HL-60 (cell line): ENCODE data around the gene ULBP1.

Source experiments
- DNase-seq, 2 experiments: peaks; one replicate each; pipeline ENCODE4 v3.0.0-alpha.2; 2010 to 2020; ENCODE audit warnings: low read depth in 1 of 2, low spot score in 1 of 2
- H3K27ac ChIP-seq: fragments of 250-450 bp; sonication (Bioruptor Pico); replicated peaks from 2 replicates; pipeline ENCODE4 v1.5.1; 2020; ENCODE audit warnings: mild to moderate bottlenecking, moderate library complexity
- H3K27me3 ChIP-seq: fragments of 250-450 bp; sonication (Bioruptor Pico); 2 replicates; pipeline ENCODE4 v1.5.1; 2021; ENCODE audit warnings: mild to moderate bottlenecking, moderate library complexity; ENCODE audit not compliant: insufficient read depth, poor library complexity, severe bottlenecking
- H3K4me3 ChIP-seq: replicated peaks from 2 replicates; pipeline ENCODE4 v1.5.1; 2011; ENCODE audit warnings: mild to moderate bottlenecking, control low read depth, low read length; ENCODE audit not compliant: insufficient read depth
- CTCF ChIP-seq: IDR thresholded peaks from one replicate; pipeline ENCODE4 v1.5.1; 2011; ENCODE audit warnings: low read length, control low read depth, inconsistent platforms; ENCODE audit not compliant: insufficient read depth
- GABPA ChIP-seq: IDR thresholded peaks from 2 replicates; pipeline ENCODE4 v1.6.1; 2012; ENCODE audit warnings: low read depth
- POLR2AphosphoS5 ChIP-seq: IDR thresholded peaks from 2 replicates; pipeline ENCODE4 v1.6.1; 2012; ENCODE audit warnings: low read depth
- REST ChIP-seq: IDR thresholded peaks from 2 replicates; pipeline ENCODE4 v1.6.1; 2012; ENCODE audit warnings: low read depth; ENCODE audit not compliant: insufficient replicate concordance
- SPI1 ChIP-seq: IDR thresholded peaks from 2 replicates; pipeline ENCODE4 v1.6.1; 2012; ENCODE audit warnings: low read depth, mild to moderate bottlenecking, borderline replicate concordance

ULBP1 gene

DNA sequence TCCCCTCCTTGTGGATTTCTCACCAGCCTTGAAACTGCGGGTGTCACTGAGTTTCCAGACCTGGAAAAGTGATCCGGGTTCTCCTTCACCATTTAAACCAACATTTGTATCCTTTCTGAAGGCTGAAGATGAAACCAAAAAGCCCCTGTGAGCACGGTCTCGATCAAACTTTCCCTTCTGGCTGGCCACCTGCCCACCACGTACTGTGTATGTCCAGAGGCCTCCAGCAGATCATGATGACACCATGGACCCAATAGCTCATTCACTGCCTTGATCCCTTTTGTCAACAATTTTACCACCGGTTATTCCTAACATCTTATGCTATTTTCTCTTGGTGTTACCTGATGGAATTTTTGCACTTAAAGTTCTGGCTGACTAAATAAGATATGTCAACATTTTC lies 15.6 kb downstream of the ULBP1 start:
- no peak overlapping the region for H3K4me3 ChIP-seq
- TF ChIP-seq SPI1 (no peak), POLR2AphosphoS5 (no peak), CTCF (no peak), GABPA (no peak), REST (no peak)
- peaks cover 10% of the 10 kb centered on the region for H3K27me3 ChIP-seq
- DNase-seq: no peak
- H3K27ac ChIP-seq: no peak overlapping the region

DNA sequence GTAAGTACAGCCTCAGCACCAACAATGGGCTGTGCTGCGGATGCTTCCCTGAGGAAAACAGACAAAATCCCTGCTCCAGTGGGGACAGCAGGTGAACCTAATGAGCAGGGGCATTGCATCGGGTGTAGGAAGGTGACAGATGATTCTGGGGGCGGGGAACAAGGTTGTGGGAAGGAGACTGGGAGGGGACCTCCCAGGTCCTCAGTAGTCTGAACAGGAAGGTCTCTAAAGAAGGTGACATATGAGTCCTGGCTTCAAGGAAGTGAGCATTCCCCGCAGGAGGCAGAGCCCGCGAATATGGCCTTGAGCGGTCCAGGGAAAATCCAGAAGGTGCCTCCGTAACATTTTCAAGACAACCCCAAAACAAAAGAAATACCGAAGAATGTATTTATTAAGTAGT lies 19.4 kb downstream of the ULBP1 start:
- DNase-seq: no peak
- no peak overlapping the region for H3K27ac ChIP-seq
- H3K27me3 ChIP-seq: peaks cover 37% of the 10 kb centered on the region
- TF ChIP-seq REST: no peak
- TF ChIP-seq POLR2AphosphoS5: no peak
- no peak for TF ChIP-seq GABPA
- TF ChIP-seq SPI1: no peak
- TF ChIP-seq CTCF: no peak
- H3K4me3 ChIP-seq: no peak overlapping the region

DNA sequence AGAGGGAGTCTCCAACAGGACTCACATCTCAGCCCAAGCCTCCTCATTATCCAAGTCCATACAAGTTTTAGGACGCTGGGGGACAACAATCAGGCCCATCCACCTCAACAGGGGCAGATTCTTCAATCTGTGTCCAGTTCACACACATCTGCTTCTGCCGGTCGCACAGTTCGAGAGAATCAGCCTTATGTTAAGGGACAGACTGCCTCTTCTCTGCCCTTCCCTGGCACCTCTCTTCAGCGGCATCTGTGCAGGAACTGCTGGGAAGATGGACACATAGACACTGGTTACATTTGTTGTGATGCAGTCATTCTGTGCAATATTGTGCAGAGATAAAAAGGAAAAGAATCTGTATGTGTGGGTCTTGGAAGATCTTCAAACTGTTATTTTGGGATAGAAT lies 21.0 kb downstream of the ULBP1 start:
- DNase-seq: no peak
- TF ChIP-seq POLR2AphosphoS5: no peak
- TF ChIP-seq CTCF: no peak
- TF ChIP-seq GABPA: no peak
- no peak for TF ChIP-seq SPI1
- TF ChIP-seq REST: no peak
- Histone ChIP-seq H3K27me3 (peaks cover 52% of the 10 kb centered on the region), H3K27ac (no peak overlapping the region), H3K4me3 (no peak overlapping the region)
